HG02884 (cell line): Measurements from ENCODE around the gene ZNF532.
"Not testable (repeated sequence)": the region's sequence is repeated elsewhere in the genome, so short reads cannot be mapped to it uniquely, and the experiment has no call there.

Experiments used
- ATAC-seq: cut with Tn5 transposase; IDR thresholded peaks from one replicate; pipeline ENCODE4 v1.9.1; 2021; ENCODE audit warnings: mild to moderate bottlenecking, moderate library complexity; ENCODE audit not compliant: unreplicated experiment

Gene ZNF532

GRCh38 chr18:59001721-59002120 is 137.0 kb downstream of the ZNF532 start:
- ATAC-seq = no peak

- ATAC-seq = no peak
These were observed 138.4 kb downstream of the ZNF532 start for GRCh38 chr18:59002974-59003594.

- no peak for ATAC-seq
These were observed 140.6 kb downstream of the ZNF532 start for GRCh38 chr18:59005262-59005661.

GRCh38 chr18:59006461-59007067 is 141.9 kb downstream of the ZNF532 start:
- no peak for ATAC-seq

- ATAC-seq = no peak
These were observed 143.8 kb downstream of the ZNF532 start for GRCh38 chr18:59008302-59008974.

GRCh38 chr18:59009846-59010245 is 145.2 kb downstream of the ZNF532 start:
- no peak for ATAC-seq

GRCh38 chr18:59011289-59011688 is 146.6 kb downstream of the ZNF532 start:
- no peak for ATAC-seq

- ATAC-seq = no peak
These were observed 147.1 kb downstream of the ZNF532 start for GRCh38 chr18:59011786-59012185.

GRCh38 chr18:59012815-59013705 is 148.4 kb downstream of the ZNF532 start:
- ATAC-seq = no peak

GRCh38 chr18:59013744-59014143 is 149.1 kb downstream of the ZNF532 start:
- no peak for ATAC-seq

- no peak for ATAC-seq
These were observed 151.0 kb downstream of the ZNF532 start for GRCh38 chr18:59015531-59016152.

GRCh38 chr18:59021500-59021899 is 156.8 kb downstream of the ZNF532 start:
- ATAC-seq = no peak

GRCh38 chr18:59022167-59022945 is 157.7 kb downstream of the ZNF532 start:
- ATAC-seq = no peak

GRCh38 chr18:59024829-59025228 is 160.2 kb downstream of the ZNF532 start:
- no peak for ATAC-seq

GRCh38 chr18:59025532-59025931 is 160.9 kb downstream of the ZNF532 start:
- not testable (repeated sequence) for ATAC-seq

GRCh38 chr18:59026364-59026763 is 161.7 kb downstream of the ZNF532 start:
- ATAC-seq = no peak

GRCh38 chr18:59026831-59027410 is 162.2 kb downstream of the ZNF532 start:
- no peak for ATAC-seq

- ATAC-seq = no peak
These were observed 165.2 kb downstream of the ZNF532 start for GRCh38 chr18:59029663-59030429.

GRCh38 chr18:59032308-59032707 is 167.6 kb downstream of the ZNF532 start:
- no peak for ATAC-seq
